Mammary epithelial cell (primary cell): ENCODE results near the gene KCTD10.

ENCODE experiments used
- CTCF ChIP-seq, 2 donors: IDR thresholded peaks in 1 of 2; conservative IDR thresholded peaks in 1 of 2; 2 replicates each; pipeline ENCODE4 v1.5.1; 2011 to 2012; ENCODE audit warnings: inconsistent platforms in 2 of 2, low read length in 2 of 2, mild to moderate bottlenecking in 2 of 2, control low read depth in 1 of 2, low read depth in 1 of 2; ENCODE audit not compliant: insufficient read depth in 1 of 2; ENCODE audit errors: extremely low read depth in 1 of 2
- EZH2 ChIP-seq: IDR thresholded peaks from 2 replicates; pipeline ENCODE4 v1.6.1; 2012; ENCODE audit warnings: low read length, inconsistent platforms, borderline replicate concordance

- TF ChIP-seq CTCF (conservative IDR thresholded peaks at IDR 0.05 in 1 of 2, IDR thresholded peaks at IDR 0.05 in 1 of 2; ENCODE audit: extremely low read depth in 1 of 2, insufficient read depth in 1 of 2, low read depth in 1 of 2, low read length in 2 of 2) (no peak), EZH2 (no peak)
Measured at GRCh38 chr12:109440851-109441490, 36.1 kb downstream of the KCTD10 start.
